HG03064 (cell line): ENCODE measurements around the gene ANXA11.
A peak's percentile ranks its signal among the peaks of the same experiment; 100 is the strongest.
"Not testable (repeated sequence)": the region's sequence is repeated elsewhere in the genome, so short reads cannot be mapped to it uniquely, and the experiment has no call there.

Experiments used
- ATAC-seq: cut with Tn5 transposase; IDR thresholded peaks from one replicate; pipeline ENCODE4 v1.9.1; 2021; ENCODE audit warnings: low read depth; ENCODE audit not compliant: unreplicated experiment

Gene ANXA11

GRCh38 chr10:80205477-80206276, at the start of gene ANXA11:
TSS of gene ANXA11 (minus strand) at chr10:80205537. CDS start at chr10:80172861, 32,676 bp downstream.
- ATAC-seq: peak; percentile 88

GRCh38 chr10:80254726-80255125, 49.4 kb upstream of the ANXA11 start:
- not testable (repeated sequence) for ATAC-seq

- peak; percentile 35 for ATAC-seq
Observed at GRCh38 chr10:80253963-80254271, 48.6 kb upstream of the ANXA11 start.

GRCh38 chr10:80253266-80253962, 48.1 kb upstream of the ANXA11 start:
- peak; percentile 87 for ATAC-seq

GRCh38 chr10:80252296-80252887, 47.1 kb upstream of the ANXA11 start:
- ATAC-seq: no peak

GRCh38 chr10:80251703-80252280, 46.5 kb upstream of the ANXA11 start:
- not testable (repeated sequence) for ATAC-seq

GRCh38 chr10:80250399-80250798, 45.1 kb upstream of the ANXA11 start:
- not testable (repeated sequence) for ATAC-seq

- not testable (repeated sequence) for ATAC-seq
Observed at GRCh38 chr10:80249906-80250305, 44.6 kb upstream of the ANXA11 start.

GRCh38 chr10:80247611-80248010, 42.3 kb upstream of the ANXA11 start:
- ATAC-seq: not testable (repeated sequence)

GRCh38 chr10:80244371-80244770, 39.0 kb upstream of the ANXA11 start:
- ATAC-seq: not testable (repeated sequence)

- ATAC-seq: not testable (repeated sequence)
Observed at GRCh38 chr10:80242341-80242740, 37.0 kb upstream of the ANXA11 start.

GRCh38 chr10:80236457-80236856, 31.1 kb upstream of the ANXA11 start:
- ATAC-seq: not testable (repeated sequence)

GRCh38 chr10:80234331-80235235, 29.2 kb upstream of the ANXA11 start:
- peak; percentile 100 for ATAC-seq

GRCh38 chr10:80233871-80234270, 28.5 kb upstream of the ANXA11 start:
- ATAC-seq: not testable (repeated sequence)

GRCh38 chr10:80226723-80227122, 21.4 kb upstream of the ANXA11 start:
- peak; percentile 74 for ATAC-seq

GRCh38 chr10:80223031-80223419, 17.7 kb upstream of the ANXA11 start:
- not testable (repeated sequence) for ATAC-seq

GRCh38 chr10:80218878-80219277, 13.5 kb upstream of the ANXA11 start:
- ATAC-seq: peak; percentile 89

GRCh38 chr10:80214368-80214982, 9.1 kb upstream of the ANXA11 start:
- ATAC-seq: not testable (repeated sequence)

GRCh38 chr10:80212535-80213115, 7.3 kb upstream of the ANXA11 start:
- ATAC-seq: not testable (repeated sequence)
